BJ (cell line): ENCODE results near the gene ADARB1. TPM values are rescaled to one million over a fixed set of nuclear protein-coding genes. Genes with fewer than 3 reads are reported as not detected.

ENCODE experiments used
- CTCF ChIA-PET: fragments of 350-600 bp; formaldehyde crosslinking; extraction: SDS; loops from one replicate; lab custom pipeline; 2021; ENCODE audit warnings: antibody characterized with exemption, inconsistent platforms; lab: Yijun Ruan, JAX
- POLR2A ChIA-PET: fragments of 300-600 bp; sonication (Branson Sonifier 250); formaldehyde crosslinking; extraction: SDS; loops from one replicate; lab custom pipeline; 2021; ENCODE audit warnings: antibody characterized with exemption; lab: Charles Lee
- DNase-seq: peaks from one replicate; pipeline ENCODE4 v3.0.0-alpha.2; 2011; ENCODE audit warnings: low read depth
- H3K27me3 ChIP-seq: 2 replicates; pipeline ENCODE4 v1.6.0; 2011; ENCODE audit warnings: low read length; ENCODE audit not compliant: control insufficient read depth, insufficient read depth
- H3K36me3 ChIP-seq: 2 replicates; pipeline ENCODE4 v1.5.1; 2011; ENCODE audit warnings: low read length; ENCODE audit not compliant: control insufficient read depth, insufficient read depth
- H3K4me3 ChIP-seq: 2 replicates; pipeline ENCODE4 v1.5.1; 2011; ENCODE audit warnings: low read depth, mild to moderate bottlenecking, control low read depth, low read length
- CTCF ChIP-seq: IDR thresholded peaks from 2 replicates; pipeline ENCODE4 v1.5.1; 2011; ENCODE audit warnings: low read depth, mild to moderate bottlenecking, control low read depth, inconsistent platforms, low read length, moderate library complexity; ENCODE audit not compliant: insufficient read depth
- polyA plus RNA-seq: library from polyadenylated mRNA; depleted of rRNA; stranded (reverse); fragments of >200 nt; gene quantifications from 2 replicates; pipeline ENCODE4 v1.2.3, GENCODE V29; 2011

The ADARB1 gene
- polyA plus RNA-seq, 1 experiment, result 10.9 TPM

GRCh38 chr21:45032332-45032731 lies 42.0 kb upstream of the ADARB1 start:
- ChIA-PET POLR2A (no interaction called here), CTCF (interaction anchor here (0.5 to 1.1 kb wide), 2 partner anchors 97 to 104 kb away, joined by 3 read pairs; no protein-coding TSS in a partner anchor)
- DNase-seq, result no peak
- Histone ChIP-seq H3K27me3 (peaks cover 4% of the 10 kb centered on the region), H3K36me3 (no peaks in the 10 kb centered on the region), H3K4me3 (no peak overlapping the region)
- no peak for TF ChIP-seq CTCF

GRCh38 chr21:45032977-45033710 lies 41.2 kb upstream of the ADARB1 start:
- Histone ChIP-seq H3K4me3 (no peak overlapping the region), H3K27me3 (peaks cover 4% of the 10 kb centered on the region), H3K36me3 (no peaks in the 10 kb centered on the region)
- ChIA-PET CTCF (interaction anchor here (0.5 to 1.1 kb wide), 3 partner anchors 80 to 103 kb away, joined by 3 read pairs; no protein-coding TSS in a partner anchor), POLR2A (no interaction called here)
- TF ChIP-seq CTCF, result no peak
- DNase-seq, result no peak

GRCh38 chr21:45033791-45034555 lies 40.4 kb upstream of the ADARB1 start:
- TF ChIP-seq CTCF, result no peak
- POLR2A ChIA-PET, result no interaction called here
- peaks cover 4% of the 10 kb centered on the region for H3K27me3 ChIP-seq
- H3K36me3 ChIP-seq, result no peaks in the 10 kb centered on the region
- CTCF ChIA-PET, result no interaction called here
- H3K4me3 ChIP-seq, result no peak overlapping the region
- no peak for DNase-seq

GRCh38 chr21:45034556-45035476 lies 39.6 kb upstream of the ADARB1 start:
- ChIA-PET POLR2A (no interaction called here), CTCF (interaction anchor here (1.1 to 1.6 kb wide), 2 partner anchors 93 to 103 kb away, joined by 3 read pairs; no protein-coding TSS in a partner anchor)
- TF ChIP-seq CTCF, result no peak
- DNase-seq, result no peak
- Histone ChIP-seq H3K4me3 (no peak overlapping the region), H3K27me3 (peaks cover 4% of the 10 kb centered on the region), H3K36me3 (no peaks in the 10 kb centered on the region)
